ENCODE measurements around the gene UGT2A2. TPM values are rescaled to one million over a fixed set of nuclear protein-coding genes. Genes with fewer than 3 reads are reported as not detected.

Gene UGT2A2
- total and polyA plus RNA-seq, 12 donors, result not detected

GRCh38 chr4:69594382-69594781 is 45.1 kb downstream of the UGT2A2 start:
- WGBS, 2 donors, result 58 to 67% methylated on average over 4 of the region's 4 CpGs
- no peak for DNase-seq
- no peak for ATAC-seq
- Histone ChIP-seq H3K9me3 (no peaks in the 10 kb centered on the region), H3K27ac (no peak overlapping the region), H3K4me1 (no peaks in the 10 kb centered on the region), H3K36me3 (no peaks in the 10 kb centered on the region), H3K4me3 (no peak overlapping the region), H3K27me3 (no peaks in the 10 kb centered on the region)
- intact Hi-C loops (cut with DNase I), result no loop called here
- TF ChIP-seq, protein P1, sequence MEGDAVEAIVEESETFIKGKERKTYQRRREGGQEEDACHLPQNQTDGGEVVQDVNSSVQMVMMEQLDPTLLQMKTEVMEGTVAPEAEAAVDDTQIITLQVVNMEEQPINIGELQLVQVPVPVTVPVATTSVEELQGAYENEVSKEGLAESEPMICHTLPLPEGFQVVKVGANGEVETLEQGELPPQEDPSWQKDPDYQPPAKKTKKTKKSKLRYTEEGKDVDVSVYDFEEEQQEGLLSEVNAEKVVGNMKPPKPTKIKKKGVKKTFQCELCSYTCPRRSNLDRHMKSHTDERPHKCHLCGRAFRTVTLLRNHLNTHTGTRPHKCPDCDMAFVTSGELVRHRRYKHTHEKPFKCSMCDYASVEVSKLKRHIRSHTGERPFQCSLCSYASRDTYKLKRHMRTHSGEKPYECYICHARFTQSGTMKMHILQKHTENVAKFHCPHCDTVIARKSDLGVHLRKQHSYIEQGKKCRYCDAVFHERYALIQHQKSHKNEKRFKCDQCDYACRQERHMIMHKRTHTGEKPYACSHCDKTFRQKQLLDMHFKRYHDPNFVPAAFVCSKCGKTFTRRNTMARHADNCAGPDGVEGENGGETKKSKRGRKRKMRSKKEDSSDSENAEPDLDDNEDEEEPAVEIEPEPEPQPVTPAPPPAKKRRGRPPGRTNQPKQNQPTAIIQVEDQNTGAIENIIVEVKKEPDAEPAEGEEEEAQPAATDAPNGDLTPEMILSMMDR (IDR thresholded peaks at IDR 0.05), result no peak

DNA sequence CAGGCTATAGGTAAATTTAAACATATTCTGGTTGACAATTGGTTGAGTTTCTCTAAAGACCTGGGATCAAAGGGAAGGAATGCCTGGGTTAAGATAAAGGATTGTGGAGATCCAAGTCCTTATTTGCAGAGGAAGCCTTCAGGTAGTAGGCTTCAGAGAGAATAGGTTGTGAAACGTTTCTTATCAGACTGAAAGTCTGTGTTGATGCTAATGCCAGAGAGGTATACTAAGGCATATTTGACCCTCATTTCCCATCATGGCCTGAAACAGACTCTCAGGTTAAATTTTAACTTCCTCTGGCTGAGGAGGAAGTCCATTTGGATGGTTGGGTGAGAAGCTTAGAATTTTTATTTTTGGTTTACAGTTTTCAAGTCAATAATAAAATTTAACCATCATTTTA is 48.1 kb downstream of the UGT2A2 start:
- 14 to 26% methylated on average over 1 of the region's 1 CpG for WGBS, 2 donors
- H3K4me1 ChIP-seq, result no peaks in the 10 kb centered on the region
- DNase-seq (no peak), ATAC-seq (no peak)
- H3K4me3 ChIP-seq, result no peak overlapping the region
- no peaks in the 10 kb centered on the region for H3K36me3 ChIP-seq
- no peaks in the 10 kb centered on the region for H3K27me3 ChIP-seq
- H3K9me3 ChIP-seq, result no peaks in the 10 kb centered on the region
- intact Hi-C loops (cut with DNase I), result no loop called here
- TF ChIP-seq, protein P1 (IDR thresholded peaks at IDR 0.05), result no peak
- no peak overlapping the region for H3K27ac ChIP-seq

DNA sequence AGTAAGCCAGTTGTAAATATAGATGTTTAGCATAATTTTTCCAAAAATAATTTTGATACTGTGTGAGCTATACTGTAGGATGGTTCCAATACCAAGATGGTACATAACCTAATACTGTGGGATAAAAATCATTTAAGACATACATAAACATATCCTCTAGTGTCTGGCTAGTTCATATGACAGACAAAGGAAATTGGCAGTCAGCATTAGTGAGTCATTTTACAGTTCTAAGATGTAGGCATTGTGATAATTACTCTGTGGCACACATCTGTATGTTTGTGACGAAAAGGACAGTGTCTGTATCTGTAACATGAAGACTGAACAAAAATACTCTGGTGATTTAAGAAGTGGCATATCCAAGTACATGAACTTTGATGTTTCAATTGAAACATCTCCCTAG is 49.6 kb downstream of the UGT2A2 start:
- intact Hi-C loops (cut with DNase I), result no loop called here
- Histone ChIP-seq H3K9me3 (no peaks in the 10 kb centered on the region), H3K27ac (no peak overlapping the region), H3K4me3 (no peak overlapping the region), H3K27me3 (no peaks in the 10 kb centered on the region), H3K4me1 (no peaks in the 10 kb centered on the region), H3K36me3 (no peaks in the 10 kb centered on the region)
- no peak for DNase-seq
- 67 to 75% methylated on average over 1 of the region's 1 CpG for WGBS, 2 donors
- no peak for ATAC-seq
- TF ChIP-seq, protein P1 (IDR thresholded peaks at IDR 0.05), result no peak

DNA sequence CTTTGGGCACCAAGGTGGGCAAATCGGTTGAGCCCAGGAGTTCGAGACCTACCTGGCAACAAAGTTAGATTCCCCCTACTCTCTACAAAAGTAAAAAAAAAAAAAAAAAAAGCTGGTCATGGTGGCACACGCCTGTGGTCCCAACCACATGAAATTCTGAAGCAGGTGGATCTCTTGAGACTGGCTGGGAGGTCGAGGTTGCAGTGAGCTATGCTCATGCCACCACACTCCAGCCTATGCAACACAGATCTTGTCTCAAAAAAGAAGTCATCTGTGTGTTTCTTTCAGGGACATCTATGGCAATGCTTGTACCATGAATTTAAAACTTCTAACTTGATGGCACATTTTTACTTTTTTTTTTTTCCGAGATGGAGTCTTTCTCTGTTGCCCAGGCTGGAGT is 55.3 kb downstream of the UGT2A2 start:
- DNase-seq (no peak), ATAC-seq (no peak)
- TF ChIP-seq, protein P1 (IDR thresholded peaks at IDR 0.05), result no peak
- intact Hi-C loops (cut with DNase I), result no loop called here
- no peaks in the 10 kb centered on the region for H3K9me3 ChIP-seq
- 67 to 78% methylated on average over 5 of the region's 5 CpGs for WGBS, 2 donors
- no peaks in the 10 kb centered on the region for H3K36me3 ChIP-seq
- H3K27me3 ChIP-seq, result no peaks in the 10 kb centered on the region
- H3K4me3 ChIP-seq, result no peak overlapping the region
- H3K4me1 ChIP-seq, result no peaks in the 10 kb centered on the region
- H3K27ac ChIP-seq, result no peak overlapping the region

DNA sequence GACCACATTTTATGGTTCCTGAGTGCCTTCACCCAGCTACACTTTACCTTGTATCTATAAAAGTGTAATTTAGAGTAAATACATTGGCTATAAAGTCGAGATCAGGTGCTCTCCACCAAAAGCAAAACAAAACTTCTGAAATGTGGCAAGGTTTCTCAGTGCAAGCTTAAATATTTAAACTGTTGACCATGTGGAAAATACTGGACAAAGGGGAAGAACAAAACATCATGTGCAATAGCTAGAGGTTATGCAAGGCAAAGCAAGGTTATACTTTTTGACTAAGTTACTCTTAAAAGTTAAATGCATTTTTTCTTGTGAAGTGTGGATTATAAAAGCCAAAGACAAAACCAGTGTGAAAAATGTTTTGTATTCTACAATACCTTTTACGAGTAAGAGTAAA is 55.9 kb downstream of the UGT2A2 start:
- no peak for ATAC-seq

More for the DNA sequence above, 55.9 kb downstream of the UGT2A2 start:
- no peaks in the 10 kb centered on the region for H3K9me3 ChIP-seq
- TF ChIP-seq, protein P1 (IDR thresholded peaks at IDR 0.05), result no peak
- no peaks in the 10 kb centered on the region for H3K4me1 ChIP-seq
- DNase-seq, result no peak
- WGBS, 2 donors, result 68 to 69% methylated on average over 2 of the region's 2 CpGs
- intact Hi-C loops (cut with DNase I), result no loop called here
- no peaks in the 10 kb centered on the region for H3K27me3 ChIP-seq
- H3K27ac ChIP-seq, result no peak overlapping the region
- no peaks in the 10 kb centered on the region for H3K36me3 ChIP-seq
- H3K4me3 ChIP-seq, result no peak overlapping the region
